IPS-18a (cell line): ENCODE measurements around the gene BBS9.

Experiments
- H3K27ac ChIP-seq: one replicate; pipeline ENCODE4 v1.5.1; 2013; ENCODE audit warnings: low read length
- H3K27me3 ChIP-seq: one replicate; pipeline ENCODE4 v1.6.1; 2013; ENCODE audit warnings: mild to moderate bottlenecking, low read length; ENCODE audit not compliant: control insufficient read depth, insufficient read depth
- H3K36me3 ChIP-seq: one replicate; pipeline ENCODE4 v1.6.1; 2013; ENCODE audit warnings: low read depth, low read length; ENCODE audit not compliant: control insufficient read depth
- H3K4me1 ChIP-seq: one replicate; pipeline ENCODE4 v1.6.1; 2013; ENCODE audit warnings: low read depth, low read length; ENCODE audit not compliant: control insufficient read depth
- H3K4me3 ChIP-seq: one replicate; pipeline ENCODE4 v1.5.1; 2013; ENCODE audit warnings: low read length
- H3K9ac ChIP-seq: one replicate; pipeline ENCODE4 v1.6.1; 2013; ENCODE audit warnings: mild to moderate bottlenecking, low read length, moderate library complexity
- H3K9me3 ChIP-seq: one replicate; pipeline ENCODE4 v1.6.1; 2013; ENCODE audit warnings: low read depth, low read length; ENCODE audit not compliant: control insufficient read depth

BBS9 gene

DNA sequence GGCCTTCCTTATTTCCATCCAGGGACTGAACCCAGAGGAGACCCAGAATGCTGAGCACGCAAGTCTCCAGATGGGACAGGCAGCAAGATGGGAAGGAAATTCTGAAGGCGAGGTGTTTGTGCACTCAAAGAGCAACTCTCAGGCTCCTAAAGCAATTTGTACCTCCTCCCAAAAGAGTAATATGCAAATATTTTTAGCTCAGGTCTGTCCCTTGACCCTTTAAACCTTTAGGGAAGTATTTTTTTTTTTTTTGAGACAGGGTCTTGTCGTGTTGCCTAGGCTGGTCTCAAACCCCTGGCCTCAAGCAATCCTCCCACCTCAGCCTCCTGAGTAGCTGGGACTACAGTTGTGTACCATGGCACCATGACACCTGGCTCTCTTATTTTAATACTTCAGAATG, 28.6 kb upstream of the BBS9 start:
- H3K9me3 ChIP-seq, result no peaks in the 10 kb centered on the region
- H3K4me3 ChIP-seq, result no peak overlapping the region
- H3K36me3 ChIP-seq, result peaks cover 48% of the 10 kb centered on the region
- no peak overlapping the region for H3K27ac ChIP-seq
- no peaks in the 10 kb centered on the region for H3K27me3 ChIP-seq
- no peak overlapping the region for H3K9ac ChIP-seq
- H3K4me1 ChIP-seq, result no peaks in the 10 kb centered on the region

DNA sequence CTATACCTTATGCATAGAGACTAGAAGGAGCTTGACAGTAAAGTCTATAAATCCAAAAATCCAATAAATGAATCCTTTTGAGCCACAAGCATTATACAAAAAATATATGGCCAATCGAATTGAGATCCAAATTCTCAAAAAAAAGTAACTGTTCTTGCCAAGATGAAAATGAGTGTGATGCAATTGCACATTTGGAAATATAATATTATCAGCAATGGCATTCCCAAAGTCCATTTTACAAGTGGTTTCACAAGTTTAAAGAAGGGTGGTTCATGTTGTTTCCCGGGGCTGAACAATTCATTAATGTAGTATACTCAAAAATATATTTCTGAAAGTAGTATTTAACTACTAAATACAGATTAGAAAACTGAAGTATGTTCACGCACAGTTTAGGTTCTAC, 27.5 kb upstream of the BBS9 start:
- Histone ChIP-seq H3K9ac (no peak overlapping the region), H3K27ac (no peak overlapping the region), H3K4me3 (no peak overlapping the region), H3K36me3 (peaks cover 37% of the 10 kb centered on the region), H3K4me1 (no peaks in the 10 kb centered on the region), H3K27me3 (no peaks in the 10 kb centered on the region), H3K9me3 (no peaks in the 10 kb centered on the region)

- Histone ChIP-seq H3K27ac (no peak overlapping the region), H3K27me3 (peaks cover 20% of the 10 kb centered on the region), H3K4me3 (peak overlapping the region; percentile 86), H3K9me3 (no peaks in the 10 kb centered on the region), H3K4me1 (peaks cover 8% of the 10 kb centered on the region), H3K36me3 (peaks cover 12% of the 10 kb centered on the region), H3K9ac (no peak overlapping the region)
Measured at GRCh38 chr7:33107136-33108066, 22.0 kb upstream of the BBS9 start.

- Histone ChIP-seq H3K27ac (no peak overlapping the region), H3K9me3 (no peaks in the 10 kb centered on the region), H3K4me1 (peaks cover 8% of the 10 kb centered on the region), H3K9ac (peak overlapping the region; percentile 77), H3K36me3 (peaks cover under 1% of the 10 kb centered on the region), H3K27me3 (peaks cover 20% of the 10 kb centered on the region), H3K4me3 (peak overlapping the region; percentile 86)
Measured at GRCh38 chr7:33108554-33109004, 20.8 kb upstream of the BBS9 start.

DNA sequence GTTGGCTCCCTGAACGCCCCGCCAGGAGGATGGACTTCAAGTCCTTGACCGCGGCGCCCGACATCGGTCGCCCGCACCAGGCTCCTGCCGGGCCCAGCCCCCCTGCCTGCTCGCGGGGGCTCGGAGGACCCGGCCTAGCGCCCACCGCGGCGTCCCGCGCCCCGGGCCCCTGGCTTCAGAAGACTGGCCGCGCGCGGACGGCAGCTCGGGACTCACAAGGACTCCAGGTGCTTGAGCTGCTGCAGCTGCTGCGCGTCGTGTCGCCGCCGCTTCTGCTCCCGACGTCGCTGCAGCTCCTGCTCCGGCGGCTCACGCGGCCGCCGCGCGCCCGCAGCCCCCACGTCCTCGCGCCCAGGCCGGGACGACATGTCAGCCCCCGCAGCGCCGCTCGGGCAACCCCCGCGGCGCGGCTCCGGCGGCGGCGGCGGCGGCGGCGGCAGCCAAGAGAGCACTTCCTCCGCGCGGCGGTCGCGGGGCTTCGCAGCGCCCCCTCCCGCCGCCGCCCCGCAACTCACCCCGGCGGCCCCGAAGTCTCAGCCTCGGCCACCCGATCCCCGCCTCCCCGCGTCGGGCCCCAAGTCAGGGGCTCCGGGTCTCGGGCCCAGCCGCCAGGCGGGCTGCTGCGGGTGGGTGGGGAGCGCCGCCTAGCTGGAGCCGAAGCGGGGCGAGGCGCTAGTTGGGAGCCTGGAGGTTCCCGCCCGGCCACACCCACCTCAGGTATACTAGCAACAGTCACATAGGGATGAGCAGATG, 20.2 kb upstream of the BBS9 start, which contains the start of gene RP9:
Gene RP9 (minus strand): TSS at position 400 of the 753 bp plus-strand sequence. CDS start 32 bp downstream, at position 368.
- H3K4me3 ChIP-seq, result peak within 1 kb of the TSS; percentile 86
- no peaks in the 10 kb centered on the region for H3K36me3 ChIP-seq
- H3K27ac ChIP-seq, result no peak within 1 kb of the TSS
- H3K4me1 ChIP-seq, result peaks cover 8% of the 10 kb centered on the region
- H3K9ac ChIP-seq, result peak within 1 kb of the TSS; percentile 77
- peaks cover 20% of the 10 kb centered on the region for H3K27me3 ChIP-seq
- no peaks in the 10 kb centered on the region for H3K9me3 ChIP-seq

GRCh38 chr7:33109758-33110238, 19.6 kb upstream of the BBS9 start:
- Histone ChIP-seq H3K36me3 (no peaks in the 10 kb centered on the region), H3K9me3 (no peaks in the 10 kb centered on the region), H3K4me1 (peaks cover 13% of the 10 kb centered on the region), H3K9ac (no peak overlapping the region), H3K27ac (no peak overlapping the region), H3K4me3 (peak overlapping the region; percentile 61), H3K27me3 (peaks cover 20% of the 10 kb centered on the region)

DNA sequence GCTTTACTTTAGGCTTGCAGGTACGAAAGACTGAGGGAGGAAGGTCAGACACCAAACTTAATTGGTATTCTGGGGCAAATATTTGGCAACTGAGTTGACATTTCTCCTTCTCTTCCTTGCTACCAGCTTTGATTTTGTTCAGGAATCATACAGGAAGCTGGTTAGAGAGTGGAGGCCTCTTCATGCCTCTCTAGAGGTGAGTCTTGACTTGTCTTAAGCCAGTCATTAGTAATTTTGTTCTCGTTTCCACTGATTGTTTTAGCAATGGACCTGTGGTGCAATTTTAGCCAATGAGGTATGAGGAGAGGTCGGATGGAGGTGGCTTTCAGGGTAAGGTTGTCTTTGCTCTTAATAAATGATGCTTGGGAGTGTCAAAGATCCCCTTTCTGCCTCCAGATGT, 17.8 kb upstream of the BBS9 start:
- Histone ChIP-seq H3K4me3 (no peak overlapping the region), H3K36me3 (no peaks in the 10 kb centered on the region), H3K27ac (no peak overlapping the region), H3K27me3 (peaks cover 20% of the 10 kb centered on the region), H3K4me1 (peaks cover 19% of the 10 kb centered on the region), H3K9me3 (no peaks in the 10 kb centered on the region), H3K9ac (no peak overlapping the region)

DNA sequence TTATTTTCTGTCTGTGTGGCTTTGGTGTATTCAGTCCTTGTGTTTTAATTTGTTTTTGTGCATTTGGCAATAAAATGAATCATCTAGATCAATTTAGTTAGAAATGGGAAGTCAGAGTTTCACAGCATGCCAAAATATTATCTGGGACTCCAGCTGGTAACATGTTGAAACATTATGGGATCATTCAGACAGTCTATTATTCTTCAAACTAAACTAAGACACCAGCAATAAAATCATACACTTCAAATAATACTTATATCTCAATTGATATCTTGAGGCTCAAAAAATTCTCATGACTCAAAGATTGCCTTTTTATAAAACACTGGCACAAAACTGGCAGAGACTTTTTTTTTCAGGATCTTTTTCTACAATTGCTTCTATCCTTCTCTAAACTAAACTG, 14.4 kb upstream of the BBS9 start:
- H3K27ac ChIP-seq, result no peak overlapping the region
- no peak overlapping the region for H3K9ac ChIP-seq
- H3K4me3 ChIP-seq, result no peak overlapping the region
- no peaks in the 10 kb centered on the region for H3K9me3 ChIP-seq
- H3K36me3 ChIP-seq, result no peaks in the 10 kb centered on the region
- H3K4me1 ChIP-seq, result peaks cover 11% of the 10 kb centered on the region
- H3K27me3 ChIP-seq, result peaks cover 11% of the 10 kb centered on the region

GRCh38 chr7:33118383-33118782, 11.0 kb upstream of the BBS9 start:
- H3K27ac ChIP-seq, result no peak overlapping the region
- H3K9ac ChIP-seq, result no peak overlapping the region
- peaks cover 11% of the 10 kb centered on the region for H3K4me1 ChIP-seq
- no peaks in the 10 kb centered on the region for H3K9me3 ChIP-seq
- no peaks in the 10 kb centered on the region for H3K36me3 ChIP-seq
- H3K4me3 ChIP-seq, result no peak overlapping the region
- no peaks in the 10 kb centered on the region for H3K27me3 ChIP-seq

DNA sequence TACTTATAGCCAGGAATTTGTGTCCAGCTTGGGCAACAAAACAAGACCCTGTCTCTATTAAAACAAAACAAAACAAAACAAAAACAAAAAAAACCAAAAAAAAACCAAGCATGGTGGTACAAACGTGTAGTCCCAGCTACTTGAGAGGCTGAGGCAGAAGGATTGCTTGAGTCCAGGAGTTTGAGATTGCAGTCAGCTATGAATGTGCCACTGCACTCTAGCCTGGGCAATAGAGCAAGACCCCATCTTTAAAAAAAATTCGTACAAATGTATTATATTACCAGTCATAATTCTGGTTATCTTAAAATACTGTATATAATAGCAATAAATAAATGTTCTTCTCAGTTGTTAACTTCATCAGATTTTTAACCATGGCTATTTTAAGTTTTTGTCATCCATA, 2.3 kb upstream of the BBS9 start:
- Histone ChIP-seq H3K4me3 (no peak overlapping the region), H3K27me3 (no peaks in the 10 kb centered on the region), H3K4me1 (peaks cover 7% of the 10 kb centered on the region), H3K27ac (no peak overlapping the region), H3K9ac (no peak overlapping the region), H3K36me3 (no peaks in the 10 kb centered on the region), H3K9me3 (no peaks in the 10 kb centered on the region)

DNA sequence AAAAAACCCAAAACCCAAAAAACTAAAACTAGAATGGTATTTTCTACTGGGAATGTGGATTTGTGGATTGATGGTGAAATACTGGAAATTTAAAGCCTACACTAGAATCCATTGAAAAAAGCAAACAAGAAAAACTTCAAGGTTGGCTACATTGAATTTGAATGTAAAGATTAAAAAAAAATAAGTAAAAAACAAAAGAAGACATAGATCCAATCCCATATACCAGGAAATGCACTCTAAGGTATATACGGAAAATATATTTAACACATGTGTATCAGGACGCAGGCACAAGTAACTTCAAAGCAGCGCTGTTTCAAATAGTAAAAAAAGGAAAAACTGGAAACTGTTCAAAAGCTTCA, 754 bp upstream of the BBS9 start:
- H3K36me3 ChIP-seq, result no peaks in the 10 kb centered on the region
- no peaks in the 10 kb centered on the region for H3K27me3 ChIP-seq
- no peak overlapping the region for H3K27ac ChIP-seq
- H3K4me1 ChIP-seq, result peaks cover 7% of the 10 kb centered on the region
- peak overlapping the region; percentile 73 for H3K4me3 ChIP-seq
- peak overlapping the region; percentile 50 for H3K9ac ChIP-seq
- H3K9me3 ChIP-seq, result no peaks in the 10 kb centered on the region
